Measurements from ENCODE around the gene CFHR2.

CFHR2 gene

GRCh38 chr1:197003132-197003531, 59.6 kb downstream of the CFHR2 start:
- no peak for DNase-seq

GRCh38 chr1:197008861-197009260, 65.3 kb downstream of the CFHR2 start:
- no peak for DNase-seq

All from midbrain (tissue), 1 donor.